Measurements from ENCODE around the gene HAGHL.

DNA sequence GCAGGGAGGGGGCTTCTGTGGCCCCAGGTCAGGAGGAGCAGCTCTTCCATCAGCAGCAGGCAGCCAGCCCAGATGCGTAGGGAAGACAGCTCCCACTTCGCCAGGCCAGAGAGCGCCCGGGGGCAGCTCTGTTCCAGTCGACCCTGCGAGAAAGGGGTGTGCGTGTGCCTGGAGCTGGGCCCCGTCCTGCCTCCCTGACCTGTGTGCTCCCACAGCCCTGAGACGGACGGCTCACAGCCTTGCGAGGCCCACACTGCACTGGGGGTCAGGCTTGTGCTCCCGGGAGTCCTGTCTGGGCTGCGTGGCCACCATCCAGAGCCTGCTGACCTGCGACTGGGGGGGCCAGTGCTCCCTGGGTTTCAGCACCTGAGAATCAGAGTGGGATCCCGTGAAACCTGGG lies 33.2 kb downstream of the HAGHL start:
- TF ChIP-seq, protein P1, sequence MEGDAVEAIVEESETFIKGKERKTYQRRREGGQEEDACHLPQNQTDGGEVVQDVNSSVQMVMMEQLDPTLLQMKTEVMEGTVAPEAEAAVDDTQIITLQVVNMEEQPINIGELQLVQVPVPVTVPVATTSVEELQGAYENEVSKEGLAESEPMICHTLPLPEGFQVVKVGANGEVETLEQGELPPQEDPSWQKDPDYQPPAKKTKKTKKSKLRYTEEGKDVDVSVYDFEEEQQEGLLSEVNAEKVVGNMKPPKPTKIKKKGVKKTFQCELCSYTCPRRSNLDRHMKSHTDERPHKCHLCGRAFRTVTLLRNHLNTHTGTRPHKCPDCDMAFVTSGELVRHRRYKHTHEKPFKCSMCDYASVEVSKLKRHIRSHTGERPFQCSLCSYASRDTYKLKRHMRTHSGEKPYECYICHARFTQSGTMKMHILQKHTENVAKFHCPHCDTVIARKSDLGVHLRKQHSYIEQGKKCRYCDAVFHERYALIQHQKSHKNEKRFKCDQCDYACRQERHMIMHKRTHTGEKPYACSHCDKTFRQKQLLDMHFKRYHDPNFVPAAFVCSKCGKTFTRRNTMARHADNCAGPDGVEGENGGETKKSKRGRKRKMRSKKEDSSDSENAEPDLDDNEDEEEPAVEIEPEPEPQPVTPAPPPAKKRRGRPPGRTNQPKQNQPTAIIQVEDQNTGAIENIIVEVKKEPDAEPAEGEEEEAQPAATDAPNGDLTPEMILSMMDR (IDR thresholded peaks at IDR 0.05), result no peak
- no peak for TF ChIP-seq POLR2A (IDR thresholded peaks at IDR 0.05; ENCODE audit: low read length)
- TF ChIP-seq POLR2AphosphoS2 (conservative IDR thresholded peaks at IDR 0.05; ENCODE audit: low read length), result no peak
- no peak for TF ChIP-seq MAFK (IDR thresholded peaks at IDR 0.05; ENCODE audit: partially characterized antibody)
- TF ChIP-seq MAZ (IDR thresholded peaks at IDR 0.05; ENCODE audit: borderline replicate concordance, low read depth, low read length), result no peak
- TF ChIP-seq RARB (CRISPR knock-in tag; IDR thresholded peaks at IDR 0.05), result no peak
- TF ChIP-seq MAX (IDR thresholded peaks at IDR 0.05), result no peak
